Thyroid gland (tissue), 4 donors: ENCODE results near the gene POU2AF1. TPM values are rescaled to one million over a fixed set of nuclear protein-coding genes. Genes with fewer than 3 reads are reported as not detected.

ENCODE experiments used
- DNase-seq, 2 donors: peaks; one replicate each; pipeline ENCODE4 v3.0.0-alpha.2; 2019
- H3K27ac ChIP-seq, 3 donors: fragments of 200-600 bp; sonication (generic); 1 replicate in 2 of 3; 2 replicates in 1 of 3; pipeline ENCODE4 v1.5.1; 2016 to 2019; ENCODE audit warnings: mild to moderate bottlenecking in 1 of 3, moderate library complexity in 1 of 3
- H3K27me3 ChIP-seq: fragments of 200-600 bp; sonication (generic); one replicate; pipeline ENCODE4 v1.5.1; 2019
- H3K36me3 ChIP-seq, 2 donors: fragments of 200-600 bp; sonication (generic); one replicate each; pipeline ENCODE4 v1.5.1; 2016 to 2019
- H3K4me1 ChIP-seq, 2 donors: fragments of 200-600 bp; sonication (generic); one replicate each; pipeline ENCODE4 v1.5.1; 2017 to 2019
- H3K4me3 ChIP-seq, 3 donors: fragments of 200-600 bp; sonication (generic); replicated peaks in 1 of 3; 1 replicate in 2 of 3; 2 replicates in 1 of 3; pipeline ENCODE4 v1.5.1; 2016; ENCODE audit warnings: mild to moderate bottlenecking in 1 of 3
- H3K9me3 ChIP-seq: fragments of 200-600 bp; sonication (generic); one replicate; pipeline ENCODE4 v1.5.1; 2017
- CTCF ChIP-seq, 6 experiments: fragments of 200-600 bp in 3 of 6; fragments of 450-650 bp in 3 of 6; sonication (generic) in 3 of 6; IDR thresholded peaks; one replicate each; pipeline ENCODE4 v1.5.1; 2016 to 2019; ENCODE audit warnings: antibody characterized with exemption in 6 of 6, mild to moderate bottlenecking in 2 of 6, inconsistent platforms in 1 of 6, moderate library complexity in 1 of 6
- POLR2A ChIP-seq, 2 donors: fragments of 450-650 bp; IDR thresholded peaks; one replicate each; pipeline ENCODE4 v1.6.1; 2017; ENCODE audit warnings: antibody characterized with exemption in 2 of 2, mild to moderate bottlenecking in 2 of 2, moderate library complexity in 1 of 2
- WGBS, 2 donors: methylation state at CpG; one replicate each; pipeline ENCODE4 v1.1.5; 2017; 5-methylcytosine and 5-hydroxymethylcytosine counted together
- intact Hi-C: fragments of 100-400 bp; cut with DNase I; formaldehyde crosslinking; loops from one replicate; pipeline ENCODE4 v1.15.1; 2023
- total RNA-seq, 4 donors: library from RNA; depleted of rRNA; stranded (reverse); fragments of >200 nt; gene quantifications; one replicate each; pipeline ENCODE4 v1.2.3, GENCODE V29; 2016

Gene POU2AF1
- total RNA-seq, 4 donors from 2014 or later, result 0.54 TPM; not detected in 3

GRCh38 chr11:111359223-111360149, 19.6 kb downstream of the POU2AF1 start:
- intact Hi-C loops, result no loop called here
- 89 to 91% methylated on average over 6 to 7 of the region's 7 CpGs for WGBS, 2 donors

DNA sequence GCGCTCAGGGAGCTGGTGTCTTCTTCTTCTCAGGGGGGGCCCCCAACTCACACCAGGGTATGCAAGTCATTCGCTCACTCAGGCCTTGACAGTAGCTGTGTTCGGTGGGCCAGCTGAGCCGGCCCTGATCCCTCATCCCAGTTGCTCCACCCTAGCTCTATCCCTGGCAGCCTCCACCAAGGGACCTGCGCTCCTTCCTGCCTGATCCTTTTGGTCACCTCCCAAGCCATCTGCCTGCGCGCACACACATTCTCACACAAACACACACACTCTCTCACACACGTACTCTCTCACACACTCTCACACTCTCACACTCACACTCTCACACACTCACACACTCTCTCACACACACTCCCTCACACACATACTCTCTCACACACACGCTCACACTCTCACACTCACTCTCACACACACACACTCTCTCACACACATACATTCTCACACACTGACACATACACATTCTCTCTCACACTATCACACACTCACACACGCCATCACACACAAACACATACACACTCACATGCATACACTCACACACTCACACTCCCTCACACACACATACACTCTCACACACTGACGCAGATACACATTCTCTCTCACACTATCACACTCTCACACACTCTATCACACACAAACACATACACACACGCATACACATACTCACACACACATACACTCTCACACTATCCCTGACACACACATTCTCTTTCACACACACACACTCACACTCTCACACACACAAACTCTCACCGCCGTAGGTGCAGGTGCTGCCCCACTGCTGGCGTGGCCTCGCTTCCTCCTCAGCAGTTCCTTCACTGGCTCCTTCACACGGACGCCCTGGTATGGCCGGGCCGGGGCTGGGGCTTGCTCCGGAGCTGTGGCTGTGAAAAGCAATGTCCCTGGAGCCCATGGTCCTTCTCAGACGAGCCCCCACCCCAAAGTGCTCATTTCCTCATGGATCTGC, 20.8 kb downstream of the POU2AF1 start:
- no peaks in the 10 kb centered on the region for H3K36me3 ChIP-seq
- DNase-seq, result no peak
- TF ChIP-seq POLR2A (IDR thresholded peaks at IDR 0.05), result no peak
- no peak for TF ChIP-seq CTCF (IDR thresholded peaks at IDR 0.05)
- WGBS, 2 donors, result 89 to 90% methylated on average over 22 of the region's 22 CpGs
- H3K9me3 ChIP-seq, result no peaks in the 10 kb centered on the region
- H3K27ac ChIP-seq, result no peak overlapping the region
- intact Hi-C loops, result no loop called here
- no peak overlapping the region for H3K4me3 ChIP-seq
- no peaks in the 10 kb centered on the region for H3K27me3 ChIP-seq
- H3K4me1 ChIP-seq, result peaks cover 5 to 6% of the 10 kb centered on the region in 2 donors

More at GRCh38 chr11:111359223-111360149, 19.6 kb downstream of the POU2AF1 start:
- DNase-seq, result no peak
- Histone ChIP-seq H3K9me3 (no peaks in the 10 kb centered on the region), H3K27me3 (no peaks in the 10 kb centered on the region), H3K4me3 (no peak overlapping the region), H3K27ac (no peak overlapping the region), H3K36me3 (no peaks in the 10 kb centered on the region), H3K4me1 (peaks cover 6 to 13% of the 10 kb centered on the region in 2 donors)
- no peak for TF ChIP-seq CTCF (IDR thresholded peaks at IDR 0.05)
- TF ChIP-seq POLR2A (IDR thresholded peaks at IDR 0.05), result no peak

GRCh38 chr11:111357150-111358037, 21.7 kb downstream of the POU2AF1 start:
- H3K4me1 ChIP-seq, result no peaks in the 10 kb centered on the region
- no peaks in the 10 kb centered on the region for H3K36me3 ChIP-seq
- 85 to 86% methylated on average over 18 of the region's 18 CpGs for WGBS, 2 donors
- no peak overlapping the region for H3K4me3 ChIP-seq
- TF ChIP-seq POLR2A (IDR thresholded peaks at IDR 0.05) (no peak), CTCF (IDR thresholded peaks at IDR 0.05) (no peak)
- no peak overlapping the region for H3K27ac ChIP-seq
- intact Hi-C loops, result no loop called here
- H3K27me3 ChIP-seq, result no peaks in the 10 kb centered on the region
- no peaks in the 10 kb centered on the region for H3K9me3 ChIP-seq
- no peak for DNase-seq

GRCh38 chr11:111356660-111357048, 22.4 kb downstream of the POU2AF1 start:
- intact Hi-C loops, result no loop called here
- 79 to 92% methylated on average over 3 of the region's 3 CpGs for WGBS, 2 donors
- no peak overlapping the region for H3K27ac ChIP-seq
- TF ChIP-seq CTCF (IDR thresholded peaks at IDR 0.05) (no peak), POLR2A (IDR thresholded peaks at IDR 0.05) (no peak)
- no peaks in the 10 kb centered on the region for H3K4me1 ChIP-seq
- H3K4me3 ChIP-seq, result no peak overlapping the region
- no peaks in the 10 kb centered on the region for H3K27me3 ChIP-seq
- H3K36me3 ChIP-seq, result no peaks in the 10 kb centered on the region
- H3K9me3 ChIP-seq, result no peaks in the 10 kb centered on the region
- no peak for DNase-seq
